Measurements from ENCODE around the gene MOB1A. TPM values are rescaled to one million over a fixed set of nuclear protein-coding genes. Genes with fewer than 3 reads are reported as not detected.
"Not testable (repeated sequence)": the region's sequence is repeated elsewhere in the genome, so short reads cannot be mapped to it uniquely, and the experiment has no call there.

MOB1A gene
- total and polyA plus RNA-seq, 2 of the 8 experiments (the other 6 are each of a cell fraction or from before 2014, with no cell fraction given), result 21.6 to 91.7 TPM

DNA sequence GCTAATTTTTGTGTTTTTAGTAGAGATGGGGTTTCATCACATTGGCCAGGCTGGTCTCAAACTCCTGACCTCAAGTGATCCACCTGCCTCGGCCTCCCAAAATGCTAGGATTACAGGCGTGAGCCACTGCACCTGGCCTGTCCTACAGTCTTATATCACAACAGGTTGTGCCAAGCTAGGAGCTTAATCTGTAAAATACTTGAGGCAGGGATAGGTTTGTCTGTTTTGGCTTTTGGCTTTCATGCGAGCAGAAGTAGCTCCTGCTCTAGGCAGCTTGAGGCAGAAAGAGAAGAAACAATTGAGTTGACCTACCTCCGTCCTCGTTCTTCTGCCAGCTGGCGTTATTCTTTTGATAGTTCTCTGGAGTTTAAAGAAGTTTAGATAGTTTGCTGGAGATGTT is 37.1 kb upstream of the MOB1A start:
- 93% methylated on average over 6 of the region's 6 CpGs; no CpG with 5 or more reads in 1 of the 2 experiments for WGBS, 2 experiments (ENCODE audit: extremely low coverage in 1 of 2, insufficient coverage in 1 of 2, insufficient read length in 1 of 2, insufficient replicate concordance in 2 of 2, low coverage in 1 of 2, low lambda C conversion rate in 2 of 2, missing lambda C conversion rate in 1 of 2)

More for the DNA sequence above, 37.1 kb upstream of the MOB1A start:
- not testable (repeated sequence) for H3K4me3 ChIP-seq (ENCODE audit: extremely low read depth in 1 of 4, insufficient read depth in 2 of 4, low read depth in 3 of 4, low read length in 4 of 4); H2BK20ac ChIP-seq (ENCODE audit: low read length); H3K4ac ChIP-seq (replicated peaks; ENCODE audit: insufficient read length, low read depth, low read length); H3K23ac ChIP-seq (ENCODE audit: insufficient read length); H4K91ac ChIP-seq (replicated peaks; ENCODE audit: insufficient read length, low read length); H3K79me2 ChIP-seq (ENCODE audit: control insufficient read depth in 1 of 2, insufficient read depth in 2 of 2, low read length in 2 of 2); H4K8ac ChIP-seq (ENCODE audit: extremely low read depth, insufficient read depth, low read length); H2BK5ac ChIP-seq (ENCODE audit: low read depth, low read length); H2BK12ac ChIP-seq (ENCODE audit: low read depth, low read length); H3K4me1 ChIP-seq (replicated peaks in 1 of 4; ENCODE audit: control insufficient read depth in 3 of 4, insufficient read depth in 4 of 4, low read length in 3 of 4); H3K79me1 ChIP-seq (ENCODE audit: low read depth, low read length); H4K5ac ChIP-seq (ENCODE audit: insufficient read length, low read depth, low read length); H3K9ac ChIP-seq (replicated peaks in 1 of 4; ENCODE audit: extremely low read depth in 1 of 4, low read depth in 3 of 4, low read length in 3 of 4); H3K27me3 ChIP-seq (replicated peaks in 1 of 4; ENCODE audit: control insufficient read depth in 3 of 4, extremely low read depth in 1 of 4, insufficient read depth in 3 of 4, low read length in 3 of 4); H2BK120ac ChIP-seq (replicated peaks; ENCODE audit: low read depth, low read length); H3K23me2 ChIP-seq (ENCODE audit: low read depth, low read length); H2BK15ac ChIP-seq (ENCODE audit: low read length); H3K4me2 ChIP-seq (ENCODE audit: insufficient read depth in 1 of 2, low read depth in 2 of 2, low read length in 2 of 2); H3K56ac ChIP-seq (replicated peaks; ENCODE audit: insufficient read length, low read depth, low read length); H2AK5ac ChIP-seq (ENCODE audit: low read depth, low read length); H3K27ac ChIP-seq (ENCODE audit: low read depth, low read length); H3K14ac ChIP-seq (ENCODE audit: insufficient read length); H3K9me3 ChIP-seq (ENCODE audit: insufficient read depth in 2 of 2, low read depth in 1 of 2, low read length in 1 of 2); H3K18ac ChIP-seq (ENCODE audit: extremely low read depth, low read length); H2AFZ ChIP-seq (ENCODE audit: low read length); H4K20me1 ChIP-seq (replicated peaks in 1 of 2; ENCODE audit: control insufficient read depth in 1 of 2, insufficient read depth in 2 of 2, low read length in 2 of 2); FAIRE-seq
- TF ChIP-seq POLR2AphosphoS5 (IDR thresholded peaks at IDR 0.05; ENCODE audit: low read depth, low read length), result peak; percentile 54; the same call in 1 of the 2 replicates
- ChIA-PET POLR2A (ENCODE audit: partially characterized antibody) (interaction anchor here (0.9 to 72.1 kb wide), 4 partner anchors 13 to 72 kb away, joined by 4 to 2699 read pairs (median 40); partner anchors contain the start of genes BOLA3, MOB1A and MTHFD2), CTCF (ENCODE audit: partially characterized antibody) (interaction anchor here (1.1 to 2.3 kb wide), 4 partner anchors 9 to 65 kb away, joined by 3 to 10 read pairs (median 6); no protein-coding TSS in a partner anchor)
- DNase-seq (ENCODE audit: low read depth in 1 of 2, low spot score in 2 of 2), result peak in 1 of 2 experiments; percentile 29
- peaks cover 15 to 93% (median 55%) of the 10 kb centered on the region in 4 experiments for H3K36me3 ChIP-seq (ENCODE audit: control insufficient read depth in 2 of 4, insufficient read depth in 4 of 4, low read length in 3 of 4)

Measured in H1 (cell line).